Renal cortical epithelial cell (primary cell): ENCODE results near the gene DYRK2. TPM values are rescaled to one million over a fixed set of nuclear protein-coding genes. Genes with fewer than 3 reads are reported as not detected.

ENCODE experiments used
- DNase-seq: peaks from one replicate; pipeline ENCODE4 v3.0.0-alpha.2; 2011; ENCODE audit warnings: low read depth
- total RNA-seq: library from RNA; depleted of rRNA; stranded (reverse); fragments of >200 nt; gene quantifications from 2 replicates; pipeline ENCODE4 v1.2.3, GENCODE V29; 2014

DYRK2 gene
- 35.1 and 81.7 TPM in 2 replicates for total RNA-seq

DNA sequence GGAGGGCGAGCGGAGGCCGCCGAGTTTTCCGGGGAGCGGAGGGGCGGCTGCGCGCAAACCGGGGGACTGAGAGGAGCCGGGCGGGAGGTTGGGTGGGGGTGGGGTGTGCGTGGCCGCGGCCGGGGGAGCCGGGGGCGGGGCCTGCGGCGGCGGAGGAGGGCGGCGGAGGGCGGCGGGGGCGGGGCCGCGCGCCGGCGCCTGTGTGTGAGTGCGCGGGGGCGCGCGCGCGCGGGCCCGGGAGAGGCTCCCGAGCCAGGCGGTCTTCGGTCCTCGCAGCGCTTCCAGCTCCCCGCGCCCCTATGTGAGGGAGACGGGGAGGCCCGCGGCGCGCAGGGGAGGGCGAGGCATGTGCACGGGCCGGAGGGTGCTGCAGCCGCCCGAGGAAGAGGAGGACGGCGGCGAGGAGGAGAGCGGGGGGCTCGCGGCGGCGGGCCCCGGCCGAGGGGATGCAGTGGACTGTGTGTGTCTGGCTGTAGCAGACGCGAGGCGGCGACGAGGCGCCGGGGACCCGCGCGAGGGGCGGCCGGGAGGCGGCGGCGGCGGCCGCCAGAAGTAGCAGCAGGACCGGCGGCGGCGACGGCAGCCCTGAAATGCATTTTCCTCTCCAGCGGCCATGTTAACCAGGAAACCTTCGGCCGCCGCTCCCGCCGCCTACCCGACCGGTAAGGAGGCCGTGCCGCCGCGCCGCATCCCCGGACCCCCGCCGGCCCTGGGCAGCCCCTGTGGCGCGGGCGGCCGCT, at the start of gene DYRK2:
TSS of gene DYRK2 (plus strand) at position 225 of the 740 bp plus-strand sequence. CDS start at position 614, 389 bp downstream.
- DNase-seq = no peak

DNA sequence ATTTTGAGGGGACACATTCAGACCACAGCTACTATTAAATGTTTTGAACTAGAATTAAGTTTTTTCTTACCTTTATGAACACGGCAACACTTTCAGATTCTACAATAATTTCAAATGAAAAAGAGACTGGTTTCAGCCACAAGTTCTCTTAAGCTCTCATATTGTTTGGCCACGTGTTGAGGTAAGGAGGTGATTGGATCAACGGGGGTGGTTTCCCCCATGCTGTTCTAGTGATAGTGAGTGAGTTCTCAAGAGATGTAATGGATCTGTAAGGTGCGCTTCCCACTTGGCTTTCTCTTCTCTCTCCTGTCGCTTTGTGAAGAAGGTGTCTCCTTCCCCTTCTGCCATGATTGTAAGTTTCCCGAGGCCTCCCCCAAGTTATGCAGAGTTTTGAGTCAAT, 48.9 kb upstream of the DYRK2 start:
- no peak for DNase-seq

DNA sequence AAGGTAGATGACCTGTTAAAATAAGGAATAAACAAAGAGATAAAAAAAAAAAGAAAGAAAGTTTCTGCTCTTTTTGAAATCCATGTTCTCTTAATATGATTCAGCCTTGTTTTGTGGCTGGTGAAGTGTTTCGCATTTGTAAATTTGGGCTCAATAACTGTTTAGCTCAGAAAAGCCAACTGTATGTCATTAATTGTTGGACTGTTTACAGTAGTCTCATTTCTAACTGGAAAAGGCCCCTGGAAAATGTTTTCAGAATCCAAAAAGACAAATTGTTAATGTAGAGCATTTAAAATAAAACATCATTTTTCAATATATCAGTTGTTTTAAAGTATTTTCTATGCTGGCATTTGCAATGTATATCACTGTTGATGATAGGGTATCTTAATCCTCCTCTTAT, 47.4 kb upstream of the DYRK2 start:
- DNase-seq = no peak

DNA sequence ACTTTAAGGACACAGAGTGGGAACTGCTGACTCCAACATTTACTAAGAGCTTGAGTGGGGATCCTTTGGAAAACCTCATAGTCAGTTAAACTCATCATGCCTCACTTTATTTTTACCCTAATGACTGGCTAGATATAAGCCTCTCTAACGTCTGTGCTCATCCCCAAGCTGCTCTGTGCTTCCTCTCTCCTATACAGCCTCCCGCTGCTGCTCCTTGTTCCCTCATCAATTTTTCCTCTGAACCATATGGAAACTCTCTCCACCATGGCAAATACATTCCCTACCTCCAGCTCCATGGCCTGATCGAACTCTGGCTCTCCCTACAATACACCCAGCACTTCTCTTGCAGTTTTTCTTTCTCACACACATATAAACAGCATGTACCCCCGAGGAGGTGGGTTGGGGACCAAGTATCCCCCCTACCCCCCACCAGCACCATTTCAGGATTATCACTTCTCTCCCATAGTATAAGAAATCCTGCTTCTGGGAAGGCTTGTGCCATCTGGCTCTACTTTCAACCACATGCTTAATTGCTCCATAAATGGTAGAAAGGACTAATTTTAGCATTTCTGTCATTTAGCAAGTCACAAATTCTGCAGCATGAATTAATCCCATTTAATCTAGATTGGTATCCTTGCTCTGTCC, 39.2 kb upstream of the DYRK2 start:
- DNase-seq = no peak

DNA sequence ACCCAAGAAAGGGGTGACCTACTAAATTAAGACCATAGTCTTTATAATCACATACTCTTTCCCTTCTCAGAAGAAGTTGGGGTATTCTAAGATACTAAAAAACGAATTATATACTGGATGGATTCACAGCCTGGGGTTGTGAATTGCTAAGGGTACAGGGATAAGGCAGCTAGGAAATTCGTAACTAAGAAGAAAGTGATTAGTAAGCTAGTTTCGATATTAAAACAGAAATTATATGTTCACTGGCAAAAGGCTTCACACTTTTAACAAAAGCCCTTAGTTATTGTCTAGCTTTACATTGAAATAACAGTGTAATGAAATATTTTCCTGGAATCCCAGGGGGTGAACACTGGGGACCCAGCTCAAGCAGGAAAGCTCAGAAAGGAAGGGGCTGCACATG, 35.5 kb upstream of the DYRK2 start:
- DNase-seq = no peak

DNA sequence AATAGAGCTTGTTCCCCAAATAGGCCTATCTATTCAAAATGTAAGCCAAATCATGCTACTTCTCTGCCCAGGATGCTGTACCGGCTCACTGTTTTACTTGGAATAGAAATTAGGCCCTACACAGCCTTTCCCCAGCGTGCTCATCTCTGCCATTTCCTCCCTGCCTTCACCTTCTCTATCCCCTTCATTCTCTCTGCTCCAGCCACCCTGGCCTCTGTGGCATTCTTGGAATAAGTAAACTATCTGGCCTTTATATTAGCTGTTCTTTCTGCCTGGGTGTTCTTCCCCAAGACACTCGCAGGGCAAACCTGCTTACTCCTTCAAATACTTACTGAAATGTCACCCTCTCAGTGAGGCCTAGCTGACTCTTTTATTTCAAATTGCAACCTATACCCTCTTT, 30.9 kb upstream of the DYRK2 start:
- DNase-seq = peak; percentile 43

DNA sequence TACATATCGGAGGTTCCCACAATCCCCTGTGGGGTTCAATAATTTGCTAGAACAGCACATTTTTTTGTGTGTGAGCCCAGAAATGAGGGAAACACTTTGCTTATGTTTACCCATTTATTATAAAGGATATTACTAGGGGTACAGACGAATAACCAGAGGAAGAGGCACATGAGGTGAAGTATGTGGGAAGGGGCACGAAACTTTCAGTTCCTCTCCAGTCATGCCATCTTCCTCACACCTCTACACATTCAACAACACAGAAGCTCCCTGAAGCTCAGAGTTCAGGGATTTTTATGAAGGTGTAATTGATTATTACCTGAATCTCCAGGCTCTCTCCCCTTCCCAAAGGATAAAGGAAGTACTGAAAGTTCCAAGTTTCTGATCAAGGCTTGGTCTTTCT, 30.2 kb upstream of the DYRK2 start:
- no peak for DNase-seq

DNA sequence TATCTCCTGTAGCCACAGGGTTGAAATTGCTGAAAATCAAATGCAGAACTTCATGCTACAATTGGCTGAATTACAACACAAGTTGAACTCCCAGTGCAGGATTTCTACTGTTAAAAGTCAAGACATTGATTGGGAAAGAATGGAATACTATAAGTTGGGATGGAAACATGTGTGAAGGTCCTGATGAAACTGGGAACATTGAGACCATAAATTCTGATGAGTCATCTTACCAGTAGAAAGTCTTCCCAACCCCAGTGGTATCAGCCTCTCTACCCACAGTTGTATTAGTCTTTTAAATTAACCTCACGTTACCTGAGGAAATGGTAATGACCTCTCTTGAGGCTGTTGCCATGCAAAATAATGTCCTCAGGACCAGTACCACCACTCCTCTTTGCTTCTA, 27.4 kb upstream of the DYRK2 start:
- peak; percentile 57 for DNase-seq

DNA sequence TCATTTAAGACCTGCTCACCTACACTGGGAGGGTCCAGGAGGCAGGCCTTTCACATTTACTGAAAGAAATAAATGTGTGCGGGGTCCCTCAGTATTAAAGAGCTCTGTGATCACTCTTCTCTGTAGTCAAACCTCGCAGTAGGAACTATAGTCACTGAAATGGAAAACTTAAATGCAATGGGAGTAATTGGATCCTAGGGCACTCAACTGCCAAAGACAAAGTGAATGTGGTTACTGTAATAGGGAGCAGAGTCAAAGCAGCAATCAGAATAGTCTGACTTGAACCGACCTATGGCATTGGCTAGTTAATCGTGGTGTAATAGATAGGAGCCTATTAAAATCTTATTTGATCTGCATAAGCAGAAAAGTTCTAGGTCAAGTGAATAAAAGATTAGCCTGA, 26.6 kb upstream of the DYRK2 start:
- DNase-seq = no peak

DNA sequence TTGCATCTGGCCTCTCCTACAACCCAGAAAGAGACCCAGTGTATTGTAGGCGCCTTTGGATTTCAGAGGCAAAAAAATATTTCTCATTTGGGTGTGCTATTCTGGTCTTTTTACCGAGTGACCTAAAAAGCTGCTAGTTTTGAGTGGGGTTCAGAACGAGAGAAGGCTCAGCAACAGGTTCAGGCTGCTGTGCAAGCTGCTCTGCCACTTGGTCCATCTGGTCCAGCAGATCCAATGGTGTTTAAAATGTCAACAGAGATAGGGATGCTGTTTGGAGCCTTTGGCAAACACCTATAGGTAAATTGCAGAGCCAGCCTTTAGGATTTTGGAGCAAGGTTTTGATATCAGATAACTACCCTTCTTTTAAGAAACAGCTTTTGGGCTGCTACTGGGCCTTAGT, 25.3 kb upstream of the DYRK2 start:
- no peak for DNase-seq

DNA sequence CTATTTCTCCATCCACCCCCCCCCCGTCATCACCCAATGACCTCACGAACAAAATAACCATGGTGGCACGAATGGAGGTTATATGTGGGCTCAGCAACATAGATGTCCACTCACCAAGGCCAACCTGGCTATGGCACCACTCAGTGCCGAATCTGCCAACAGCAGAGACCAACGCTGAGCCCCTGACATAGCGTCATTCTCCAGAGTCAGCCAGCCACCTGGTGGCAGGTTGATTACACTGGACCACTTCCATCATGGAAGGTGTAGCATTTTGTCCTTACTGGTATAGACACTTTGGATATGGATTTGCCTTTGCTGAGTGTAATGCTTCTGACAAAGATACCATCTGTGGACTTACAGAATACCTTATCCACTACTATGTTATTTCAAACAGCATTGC, 24.2 kb upstream of the DYRK2 start:
- DNase-seq = no peak

DNA sequence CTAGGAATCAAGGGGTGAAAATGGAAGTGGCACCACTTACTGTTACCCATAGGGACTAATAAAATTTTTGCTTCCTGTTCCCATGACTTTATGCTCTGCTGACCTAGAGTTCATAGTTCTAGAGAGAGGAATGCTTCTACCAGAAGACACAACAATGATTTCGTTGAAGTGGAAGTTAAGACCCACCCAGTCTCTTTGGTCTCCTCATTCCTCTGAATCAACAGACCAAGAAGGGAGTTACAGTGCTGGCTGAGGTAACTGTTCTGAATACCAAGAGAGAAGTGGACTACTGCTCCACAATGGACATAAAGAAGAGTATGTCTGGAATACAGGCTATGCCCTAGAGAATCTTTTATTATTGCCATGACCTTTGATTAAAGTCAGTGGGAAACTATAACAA, 23.5 kb upstream of the DYRK2 start:
- DNase-seq = peak; percentile 100

DNA sequence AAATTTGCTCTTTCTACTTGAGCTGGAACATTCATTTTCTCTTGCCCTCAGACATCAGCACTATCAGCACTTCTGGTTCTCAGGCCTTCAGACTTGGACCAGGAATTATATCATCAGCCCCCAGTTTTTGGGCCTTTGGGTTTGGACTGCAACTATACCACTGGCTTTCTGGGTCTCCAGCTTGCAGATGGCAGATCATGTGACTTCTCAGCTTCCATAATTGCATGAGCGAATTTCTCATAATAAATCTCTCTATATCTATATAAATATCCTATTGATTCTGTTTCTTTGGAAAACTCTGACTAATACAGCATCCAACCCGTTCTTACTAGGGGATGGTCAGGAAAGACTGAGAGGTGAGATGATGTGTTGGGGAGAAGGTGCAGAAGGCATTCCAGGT, 22.4 kb upstream of the DYRK2 start:
- no peak for DNase-seq

DNA sequence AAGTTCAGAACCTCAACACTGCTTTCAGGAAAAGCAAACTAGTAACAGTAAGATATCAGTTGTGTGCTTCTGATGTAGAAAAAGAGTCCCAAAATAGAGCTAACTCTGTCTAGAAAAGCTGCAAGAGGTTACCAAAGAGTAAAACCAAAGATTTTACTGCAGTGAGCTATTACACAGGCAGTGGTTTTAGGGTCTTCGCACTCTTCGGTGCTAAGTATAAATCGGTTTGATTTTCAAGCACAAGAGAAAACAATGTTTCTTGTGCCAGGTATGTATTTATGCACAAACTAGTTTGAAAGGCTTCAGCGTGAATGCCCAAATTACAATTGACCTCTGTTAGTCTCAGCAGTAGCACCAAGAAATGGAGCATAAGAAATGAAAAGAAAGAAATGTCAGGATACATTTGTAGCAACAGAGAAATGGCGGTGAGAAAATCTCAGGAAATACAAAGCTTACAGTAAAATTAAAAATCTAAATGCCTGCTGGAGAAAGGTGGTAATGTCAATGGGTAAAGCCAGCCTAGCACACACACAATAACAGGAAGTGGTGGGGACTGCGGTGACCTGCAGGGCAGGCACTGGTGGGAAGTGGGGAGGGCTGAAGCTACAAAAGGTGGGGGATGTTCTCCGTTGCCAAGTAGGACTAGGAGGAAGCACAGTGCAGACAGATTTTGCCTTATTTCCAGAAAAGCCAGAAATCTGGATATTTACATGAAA, 18.0 kb upstream of the DYRK2 start:
- peak; percentile 84 for DNase-seq

DNA sequence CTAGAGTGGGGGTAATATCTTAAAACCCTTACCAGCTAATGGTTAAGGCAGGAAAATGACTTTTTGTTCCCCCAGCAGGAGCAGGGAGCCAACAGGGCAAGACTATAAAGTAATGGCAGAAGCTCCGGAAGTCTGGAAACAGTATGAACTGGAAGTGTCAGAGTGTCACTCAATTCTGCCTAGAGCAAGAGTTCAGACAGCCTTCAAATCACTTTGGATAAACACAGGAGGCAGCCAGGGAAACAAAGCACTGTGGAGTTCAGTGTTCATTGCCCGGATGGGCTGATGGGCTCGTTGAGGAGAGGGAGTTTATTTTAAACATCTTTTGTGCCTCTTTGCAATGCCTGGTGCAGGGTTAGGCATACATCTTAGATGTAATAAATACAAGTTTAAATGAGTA, 16.5 kb upstream of the DYRK2 start:
- DNase-seq = no peak

DNA sequence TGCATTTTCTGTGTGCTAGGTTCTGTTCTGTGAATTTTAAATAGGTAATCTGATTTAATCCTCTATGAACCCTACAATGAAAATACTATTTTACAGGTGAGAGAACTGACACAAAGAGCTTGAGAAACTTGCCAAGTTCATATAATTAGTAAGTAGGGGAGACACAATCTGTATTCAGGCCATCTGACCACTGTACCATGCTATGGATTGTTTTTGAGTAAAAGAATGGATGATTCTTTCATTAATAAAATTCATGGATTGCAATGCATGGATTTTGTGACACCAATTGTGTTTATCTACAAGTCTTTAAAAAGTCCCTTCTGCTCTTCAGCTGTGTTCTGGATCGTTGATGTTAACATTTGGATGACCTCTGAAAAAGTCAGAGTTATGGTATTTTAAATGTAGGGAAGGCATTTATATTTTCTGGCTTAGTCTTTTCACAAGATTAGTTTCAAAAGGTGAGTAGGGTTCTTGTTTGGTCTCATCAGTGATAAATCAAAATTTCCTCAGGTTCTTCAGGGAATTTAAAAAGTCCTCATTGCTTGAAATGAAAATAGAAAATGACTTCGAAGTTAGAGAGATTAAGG, 15.4 kb upstream of the DYRK2 start:
- DNase-seq = no peak

DNA sequence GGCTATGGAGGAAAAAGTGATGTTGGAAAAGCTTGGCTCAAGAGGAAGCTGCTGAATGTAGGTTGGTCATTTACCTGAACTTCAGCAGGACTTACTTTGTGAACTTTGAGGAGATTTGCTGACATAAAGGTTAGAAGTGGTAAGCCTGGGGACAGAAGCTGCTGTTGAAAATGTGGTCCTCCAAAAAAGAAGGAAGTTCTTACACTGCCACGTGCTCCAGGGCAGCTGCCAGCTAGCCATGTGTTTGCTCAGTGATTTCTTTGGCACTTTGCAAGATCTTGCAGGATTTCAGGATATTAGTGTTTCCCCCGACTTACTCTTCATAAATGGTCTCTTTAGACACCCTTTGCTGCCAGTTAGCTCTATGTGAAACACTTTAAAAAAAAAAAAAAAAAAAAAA, 14.8 kb upstream of the DYRK2 start:
- no peak for DNase-seq

DNA sequence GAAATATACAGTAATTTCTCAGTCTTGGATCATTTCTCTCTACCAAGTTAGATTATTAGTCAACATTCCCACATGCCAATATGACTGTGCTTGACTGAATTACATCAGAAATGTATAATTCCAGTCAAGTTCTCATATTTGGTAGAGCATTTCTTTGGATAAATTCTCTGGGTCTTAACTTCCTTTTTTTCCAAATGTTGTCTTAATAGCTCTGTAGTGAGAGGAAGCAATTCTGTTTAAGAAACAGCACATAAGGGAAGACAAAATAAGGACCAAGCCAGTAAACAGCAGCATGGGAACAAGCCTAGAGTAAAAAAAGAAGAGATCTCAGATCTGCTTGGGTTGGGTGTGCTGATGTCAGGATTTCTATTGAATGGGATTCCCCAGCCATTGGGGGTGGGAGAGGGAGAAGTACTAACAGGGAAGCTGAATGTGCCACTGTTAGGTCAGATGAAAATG, 14.2 kb upstream of the DYRK2 start:
- DNase-seq = no peak

DNA sequence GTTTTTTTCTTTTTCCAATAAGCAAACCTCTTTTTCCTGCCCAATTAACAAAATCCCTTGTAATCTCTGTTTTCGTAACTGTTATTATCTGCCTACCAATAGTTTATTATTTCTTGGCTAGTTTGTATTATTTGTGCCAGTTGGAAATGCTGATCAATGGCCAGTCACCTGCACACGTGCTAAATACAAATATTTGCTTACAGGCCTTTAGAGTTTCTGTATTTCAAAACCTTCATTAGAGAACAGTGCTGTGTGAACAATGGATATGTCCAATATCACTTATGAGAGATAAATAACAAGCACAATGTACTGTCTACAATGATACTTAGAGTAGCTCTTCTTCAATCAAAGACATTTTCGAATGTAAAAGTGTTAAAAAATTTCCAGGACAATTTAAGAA, 10.8 kb upstream of the DYRK2 start:
- no peak for DNase-seq

DNA sequence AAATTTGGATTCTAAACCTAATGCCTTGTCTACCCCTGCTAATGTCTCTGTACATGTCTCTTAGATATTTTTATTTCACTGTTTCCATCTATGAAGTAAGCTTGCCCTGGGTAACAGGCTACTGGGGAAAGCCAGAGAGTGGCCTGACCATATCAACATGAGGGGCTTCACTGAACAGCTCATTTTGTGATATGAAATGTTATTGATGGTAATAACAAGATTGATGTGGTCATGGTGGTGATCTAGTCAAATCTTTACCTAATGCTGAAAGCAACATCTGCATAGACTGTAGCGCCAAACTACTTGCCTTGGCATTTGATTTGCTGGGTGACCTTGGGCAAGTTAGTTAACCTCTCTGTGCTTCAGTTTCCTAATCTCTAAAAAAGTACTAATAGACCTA, 9.9 kb upstream of the DYRK2 start:
- DNase-seq = no peak

DNA sequence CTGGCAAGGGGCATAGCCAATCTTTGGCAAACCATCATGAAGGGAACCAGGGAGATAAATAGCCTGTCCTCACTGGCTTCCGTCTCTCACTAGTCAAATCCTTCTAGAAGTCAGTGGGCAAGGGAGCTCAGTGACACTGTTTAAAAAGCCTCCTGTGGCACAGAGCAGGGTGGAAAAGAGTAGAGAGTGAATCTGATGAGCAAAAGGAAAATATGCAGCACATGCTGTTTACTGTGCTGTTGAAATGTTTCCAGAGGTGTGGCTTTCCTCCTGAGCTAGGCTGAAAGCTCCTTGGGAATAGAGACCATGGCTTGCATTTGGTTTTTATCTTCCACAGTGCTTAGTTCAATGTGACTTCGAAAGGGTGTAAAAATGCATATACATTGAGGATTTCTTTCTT, 7.7 kb upstream of the DYRK2 start:
- no peak for DNase-seq

DNA sequence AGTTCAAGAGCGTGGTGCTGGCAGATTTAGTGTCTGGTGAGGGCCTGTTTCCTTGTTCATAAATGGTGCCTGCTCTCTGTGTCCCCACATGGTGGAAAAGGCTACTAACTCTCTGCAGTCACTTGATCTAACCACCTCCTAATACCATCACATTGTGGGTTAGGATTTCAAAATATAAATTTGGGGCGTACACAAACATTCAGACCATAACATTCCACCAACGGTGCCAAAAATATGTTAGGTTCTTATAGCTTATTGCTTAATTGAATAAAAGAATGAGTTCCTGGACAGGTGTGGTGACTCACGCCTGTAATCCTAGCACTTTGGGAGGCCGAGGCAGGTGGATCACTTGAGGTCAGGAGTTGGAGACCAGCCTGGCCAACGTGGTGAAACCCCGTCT, 3.4 kb upstream of the DYRK2 start:
- no peak for DNase-seq

DNA sequence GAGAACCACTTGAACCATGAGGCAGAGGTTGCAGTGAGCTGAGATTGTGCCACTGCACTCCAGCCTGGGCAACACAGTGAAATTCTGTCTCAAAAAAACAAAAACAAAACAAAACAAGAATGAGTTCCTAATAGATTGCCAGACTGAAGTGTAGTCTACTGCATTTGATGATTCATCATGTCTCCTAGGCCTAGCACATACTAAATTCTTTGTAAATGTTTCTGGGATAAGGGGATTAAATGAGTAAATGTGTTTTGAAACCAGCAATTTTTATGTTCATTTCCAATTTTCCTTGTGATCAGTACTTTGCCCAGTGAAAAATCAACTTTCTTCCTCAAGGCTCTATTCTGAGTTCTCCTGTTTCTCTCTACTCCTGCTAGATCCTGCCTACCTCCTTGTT, 2.9 kb upstream of the DYRK2 start:
- peak; percentile 87 for DNase-seq
